Transverse colon (tissue), 3 donors: ENCODE measurements around the gene LRRC75B.

Source experiments
- EP300 ChIP-seq: sonication (generic); formaldehyde crosslinking; IDR thresholded peaks from one replicate; pipeline ENCODE4 v1.6.1; 2017; ENCODE audit warnings: antibody characterized with exemption, low read depth
- TF ChIP-seq, protein P1 (sequence below), 5 experiments: fragments of 200-600 bp in 3 of 5; fragments of 450-650 bp in 2 of 5; sonication (generic) in 3 of 5; IDR thresholded peaks; 1 replicate in 2 of 5; 2 replicates in 3 of 5; pipeline ENCODE4 v1.5.1; 2016 to 2017; ENCODE audit warnings: antibody characterized with exemption in 5 of 5, inconsistent platforms in 3 of 5, mild to moderate bottlenecking in 2 of 5, moderate library complexity in 1 of 5

DNA sequence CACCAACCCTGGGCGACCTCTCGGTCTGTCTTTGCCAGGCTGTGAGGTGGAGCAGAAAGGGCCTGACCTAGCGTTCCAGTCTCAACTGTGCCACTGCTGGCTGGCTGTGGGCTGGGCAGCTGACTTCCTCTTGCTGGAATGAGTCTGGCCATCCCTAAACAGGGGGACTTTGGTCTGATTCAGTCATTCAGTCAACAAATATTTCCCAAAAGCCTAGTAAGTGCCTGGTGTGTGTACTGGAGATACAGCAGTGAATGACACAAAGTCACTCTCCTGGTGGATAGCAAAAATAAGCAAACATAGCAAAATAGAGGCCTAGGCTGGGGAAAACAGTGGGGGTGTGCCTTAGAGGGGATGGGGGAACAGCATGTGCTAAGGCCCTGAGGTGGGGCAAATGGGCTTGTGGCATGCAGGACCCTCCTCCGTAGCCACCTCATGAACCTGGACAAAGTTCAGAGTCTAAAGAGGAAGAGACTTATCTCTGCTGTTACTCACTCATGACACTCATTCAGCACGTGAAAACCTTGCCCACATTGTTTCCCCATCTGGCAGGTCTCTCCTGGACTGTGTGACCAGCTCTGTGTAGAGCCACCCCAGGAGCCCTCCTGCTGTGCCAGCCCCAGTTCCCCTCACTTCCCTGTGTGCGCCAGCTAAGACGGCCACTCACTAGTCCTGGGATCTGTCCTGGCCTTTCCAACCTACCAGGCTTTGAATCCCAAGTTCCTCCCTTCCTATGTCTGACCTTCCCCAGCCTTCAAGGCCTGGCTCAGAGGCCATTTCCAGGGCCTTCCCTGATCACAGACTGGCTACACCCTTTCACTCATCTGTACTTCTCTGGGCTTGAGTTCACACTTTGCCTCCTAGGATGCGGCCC lies 42.6 kb downstream of the LRRC75B start:
- TF ChIP-seq, protein P1, sequence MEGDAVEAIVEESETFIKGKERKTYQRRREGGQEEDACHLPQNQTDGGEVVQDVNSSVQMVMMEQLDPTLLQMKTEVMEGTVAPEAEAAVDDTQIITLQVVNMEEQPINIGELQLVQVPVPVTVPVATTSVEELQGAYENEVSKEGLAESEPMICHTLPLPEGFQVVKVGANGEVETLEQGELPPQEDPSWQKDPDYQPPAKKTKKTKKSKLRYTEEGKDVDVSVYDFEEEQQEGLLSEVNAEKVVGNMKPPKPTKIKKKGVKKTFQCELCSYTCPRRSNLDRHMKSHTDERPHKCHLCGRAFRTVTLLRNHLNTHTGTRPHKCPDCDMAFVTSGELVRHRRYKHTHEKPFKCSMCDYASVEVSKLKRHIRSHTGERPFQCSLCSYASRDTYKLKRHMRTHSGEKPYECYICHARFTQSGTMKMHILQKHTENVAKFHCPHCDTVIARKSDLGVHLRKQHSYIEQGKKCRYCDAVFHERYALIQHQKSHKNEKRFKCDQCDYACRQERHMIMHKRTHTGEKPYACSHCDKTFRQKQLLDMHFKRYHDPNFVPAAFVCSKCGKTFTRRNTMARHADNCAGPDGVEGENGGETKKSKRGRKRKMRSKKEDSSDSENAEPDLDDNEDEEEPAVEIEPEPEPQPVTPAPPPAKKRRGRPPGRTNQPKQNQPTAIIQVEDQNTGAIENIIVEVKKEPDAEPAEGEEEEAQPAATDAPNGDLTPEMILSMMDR (IDR thresholded peaks at IDR 0.05), result no peak
- no peak for TF ChIP-seq EP300
